GM23338 (cell line): Measurements from ENCODE around the gene IGF1R. TPM values are rescaled to one million over a fixed set of nuclear protein-coding genes. Genes with fewer than 3 reads are reported as not detected.

Experiments used
- ATAC-seq: fragments of 200-7000 bp; cut with Tn5 transposase; 3 replicates; pipeline ENCODE4 v1.9.1; 2020
- DNase-seq: peaks from one replicate; pipeline ENCODE4 v3.0.0-alpha.2; 2015; ENCODE audit warnings: low spot score
- H2AFZ ChIP-seq: fragments of 200-600 bp; sonication (generic); 2 replicates; pipeline ENCODE4 v1.8.0; 2016; ENCODE audit warnings: antibody characterized with exemption, mild to moderate bottlenecking, moderate library complexity
- H3F3A ChIP-seq: fragments of 200-600 bp; sonication (generic); replicated peaks from 2 replicates; pipeline ENCODE4 v1.8.0; 2017; ENCODE audit warnings: antibody characterized with exemption, mixed run types, low read depth
- H3K27ac ChIP-seq: fragments of 200-600 bp; sonication (generic); 2 replicates; pipeline ENCODE4 v1.6.1; 2016; ENCODE audit warnings: low read depth
- H3K27me3 ChIP-seq: fragments of 200-600 bp; sonication (generic); 2 replicates; pipeline ENCODE4 v1.8.0; 2016; ENCODE audit warnings: mild to moderate bottlenecking, mixed run types, moderate library complexity; ENCODE audit not compliant: insufficient read depth
- H3K36me3 ChIP-seq: fragments of 200-600 bp; sonication (generic); 2 replicates; pipeline ENCODE4 v1.8.0; 2016; ENCODE audit warnings: mild to moderate bottlenecking; ENCODE audit not compliant: insufficient read depth
- H3K4me1 ChIP-seq: fragments of 200-600 bp; sonication (generic); 2 replicates; pipeline ENCODE4 v1.8.0; 2016; ENCODE audit warnings: mild to moderate bottlenecking, moderate library complexity; ENCODE audit not compliant: insufficient read depth
- H3K4me2 ChIP-seq: fragments of 200-600 bp; sonication (generic); 2 replicates; pipeline ENCODE4 v1.7.1; 2017; ENCODE audit warnings: mixed run types
- H3K4me3 ChIP-seq: fragments of 200-600 bp; sonication (generic); 2 replicates; pipeline ENCODE4 v1.6.1; 2016; ENCODE audit warnings: mixed run types
- H3K79me2 ChIP-seq: fragments of 200-600 bp; sonication (generic); replicated peaks from 2 replicates; pipeline ENCODE4 v1.8.0; 2017; ENCODE audit warnings: mild to moderate bottlenecking; ENCODE audit not compliant: insufficient read depth
- H3K9me2 ChIP-seq: fragments of 200-600 bp; sonication (generic); 2 replicates; pipeline ENCODE4 v1.8.0; 2017; ENCODE audit not compliant: insufficient read depth
- H4K20me1 ChIP-seq: fragments of 200-600 bp; sonication (generic); replicated peaks from 2 replicates; pipeline ENCODE4 v1.8.0; 2017; ENCODE audit warnings: mild to moderate bottlenecking; ENCODE audit not compliant: insufficient read depth
- H3K27ac Mint-ChIP-seq: 2 replicates; pipeline ENCODE4 v1.8.0; 2020; ENCODE audit warnings: inconsistent platforms, mild to moderate bottlenecking, moderate library complexity, mixed read lengths
- H3K27me3 Mint-ChIP-seq: 3 replicates; pipeline ENCODE4 v1.8.0; 2022; ENCODE audit warnings: low read depth, mild to moderate bottlenecking, moderate library complexity, mixed read lengths, inconsistent platforms; ENCODE audit not compliant: insufficient read depth, poor library complexity
- H3K36me3 Mint-ChIP-seq: 3 replicates; pipeline ENCODE4 v1.8.0; 2021; ENCODE audit warnings: low read depth, mild to moderate bottlenecking, inconsistent platforms, moderate library complexity, mixed read lengths
- H3K4me1 Mint-ChIP-seq: 3 replicates; pipeline ENCODE4 v1.8.0; 2020; ENCODE audit warnings: mild to moderate bottlenecking, inconsistent platforms, mixed read lengths
- H3K4me3 Mint-ChIP-seq: 3 replicates; pipeline ENCODE4 v1.8.0; 2021; ENCODE audit warnings: moderate library complexity, mild to moderate bottlenecking, inconsistent platforms, mixed read lengths
- H3K9me3 Mint-ChIP-seq: 3 replicates; pipeline ENCODE4 v1.8.0; 2020; ENCODE audit warnings: moderate library complexity, mild to moderate bottlenecking, inconsistent platforms, mixed read lengths
- CREB1 ChIP-seq: fragments of 250-450 bp; sonication (Bioruptor Pico); IDR thresholded peaks from 2 replicates; pipeline ENCODE4 v1.5.0; 2020; ENCODE audit warnings: low read depth, mild to moderate bottlenecking, moderate library complexity
- CTCF ChIP-seq, 2 experiments: fragments of 200-600 bp in 1 of 2; sonication (generic) in 1 of 2; conservative IDR thresholded peaks; 2 replicates each; pipeline versions ENCODE4 v1.5.1 to v1.6.1; 2016 to 2017; ENCODE audit warnings: antibody characterized with exemption in 2 of 2, low read depth in 2 of 2, mild to moderate bottlenecking in 2 of 2, moderate library complexity in 1 of 2
- ETS1 ChIP-seq: IDR thresholded peaks from 2 replicates; pipeline ENCODE4 v1.6.1; 2016; ENCODE audit warnings: antibody characterized with exemption
- EZH2 ChIP-seq: fragments of 200-600 bp; sonication (generic); IDR thresholded peaks from one replicate; pipeline ENCODE4 v1.8.0; 2017; ENCODE audit warnings: antibody characterized with exemption, mild to moderate bottlenecking, low read depth; ENCODE audit not compliant: unreplicated experiment
- EZH2phosphoT487 ChIP-seq: fragments of 200-600 bp; sonication (generic); IDR thresholded peaks from one replicate; pipeline ENCODE4 v1.8.1; 2018; ENCODE audit warnings: antibody characterized with exemption; ENCODE audit not compliant: unreplicated experiment
- JUNB ChIP-seq: IDR thresholded peaks from one replicate; pipeline ENCODE4 v1.6.1; 2016; ENCODE audit warnings: antibody characterized with exemption; ENCODE audit not compliant: unreplicated experiment
- NANOG ChIP-seq: IDR thresholded peaks from 2 replicates; pipeline ENCODE4 v1.6.1; 2016; ENCODE audit warnings: antibody characterized with exemption, borderline replicate concordance
- POLR2AphosphoS5 ChIP-seq: IDR thresholded peaks from 2 replicates; pipeline ENCODE4 v1.6.1; 2016; ENCODE audit warnings: antibody characterized with exemption, low read depth
- REST ChIP-seq: IDR thresholded peaks from one replicate; pipeline ENCODE4 v1.6.1; 2018; ENCODE audit warnings: antibody characterized with exemption; ENCODE audit not compliant: unreplicated experiment
- STAT1 ChIP-seq: IDR thresholded peaks from one replicate; pipeline ENCODE4 v1.6.1; 2016; ENCODE audit warnings: antibody characterized with exemption; ENCODE audit not compliant: unreplicated experiment
- ZNF114 ChIP-seq: fragments of 250-450 bp; sonication (Bioruptor Pico); IDR thresholded peaks from 2 replicates; pipeline ENCODE4 v1.5.0; 2020; ENCODE audit warnings: mild to moderate bottlenecking, moderate library complexity
- ZNF331 ChIP-seq: fragments of 250-450 bp; sonication (Bioruptor Pico); IDR thresholded peaks from 2 replicates; pipeline ENCODE4 v1.5.0; 2020; ENCODE audit warnings: low read depth, mild to moderate bottlenecking, moderate library complexity
- ZNF462 ChIP-seq: fragments of 250-450 bp; sonication (Bioruptor Pico); IDR thresholded peaks from 2 replicates; pipeline ENCODE4 v1.5.0; 2020; ENCODE audit warnings: mild to moderate bottlenecking, moderate library complexity
- polyA plus RNA-seq: library from polyadenylated mRNA; unstranded; fragments of >200 nt; fragmentation: Nextera tagmentation; extraction: Ambion mirVana; gene quantifications from 2 replicates; pipeline ENCODE4 v1.2.1, GENCODE V29; 2016
- total RNA-seq: library from RNA; depleted of rRNA; stranded (reverse); fragments of >200 nt; shearing (Covaris generic); gene quantifications from 2 replicates; pipeline ENCODE4 v1.2.3, GENCODE V29; 2014

Gene IGF1R
- total and polyA plus RNA-seq, 2 experiments from 2014 or later = 20.4 to 92.2 TPM

- H3K4me2 ChIP-seq = no peak overlapping the region
- peaks cover 15% of the 10 kb centered on the region for H3K9me3 Mint-ChIP-seq
- no peak overlapping the region for H3K4me3 ChIP-seq
- H2AFZ ChIP-seq = no peak overlapping the region
- no peaks in the 10 kb centered on the region for H3F3A ChIP-seq
- no peaks in the 10 kb centered on the region for H3K79me2 ChIP-seq
- H4K20me1 ChIP-seq = no peaks in the 10 kb centered on the region
- no peak overlapping the region for H3K27ac ChIP-seq
- no peaks in the 10 kb centered on the region for H3K4me1 ChIP-seq
- H3K36me3 ChIP-seq = no peaks in the 10 kb centered on the region
- no peak overlapping the region for H3K27ac Mint-ChIP-seq
- H3K4me1 Mint-ChIP-seq = no peaks in the 10 kb centered on the region
- ATAC-seq (no peak), DNase-seq (no peak)
- no peaks in the 10 kb centered on the region for H3K9me2 ChIP-seq
- H3K4me3 Mint-ChIP-seq = no peak overlapping the region
- TF ChIP-seq CREB1 (no peak), NANOG (no peak), STAT1 (no peak), ETS1 (no peak), EZH2phosphoT487 (no peak), ZNF114 (CRISPR knock-in tag) (no peak), REST (no peak), EZH2 (no peak), POLR2AphosphoS5 (no peak), ZNF331 (CRISPR knock-in tag) (no peak), JUNB (no peak), CTCF (conservative IDR thresholded peaks at IDR 0.05; ENCODE audit: low read depth in 2 of 2) (no peak), ZNF462 (CRISPR knock-in tag) (no peak)
- peaks cover 3% of the 10 kb centered on the region; the same call in 1 of the 3 replicates for H3K36me3 Mint-ChIP-seq
- H3K27me3 Mint-ChIP-seq = peaks cover 9% of the 10 kb centered on the region
- H3K27me3 ChIP-seq = no peaks in the 10 kb centered on the region
These were observed 332.5 kb downstream of the IGF1R start for GRCh38 chr15:98980899-98981228.
